HG03521 (cell line): ENCODE measurements around the gene TOGARAM2.

Experiments used
- ATAC-seq: cut with Tn5 transposase; IDR thresholded peaks from one replicate; pipeline ENCODE4 v1.9.1; 2021; ENCODE audit warnings: mild to moderate bottlenecking, moderate library complexity; ENCODE audit not compliant: unreplicated experiment

Gene TOGARAM2

GRCh38 chr2:29017716-29018435 lies 36.8 kb downstream of the TOGARAM2 start:
- no peak for ATAC-seq

- ATAC-seq = no peak
These were observed 40.8 kb downstream of the TOGARAM2 start for GRCh38 chr2:29021886-29022285.

GRCh38 chr2:29022679-29023078 lies 41.6 kb downstream of the TOGARAM2 start:
- no peak for ATAC-seq

GRCh38 chr2:29023188-29023587 lies 42.1 kb downstream of the TOGARAM2 start:
- ATAC-seq = no peak

GRCh38 chr2:29024882-29025430 lies 43.9 kb downstream of the TOGARAM2 start:
- no peak for ATAC-seq

- no peak for ATAC-seq
These were observed 44.6 kb downstream of the TOGARAM2 start for GRCh38 chr2:29025711-29026110.

- no peak for ATAC-seq
These were observed 49.9 kb downstream of the TOGARAM2 start for GRCh38 chr2:29031046-29031445.

GRCh38 chr2:29032189-29032588 lies 51.1 kb downstream of the TOGARAM2 start:
- no peak for ATAC-seq

- no peak for ATAC-seq
These were observed 52.1 kb downstream of the TOGARAM2 start for GRCh38 chr2:29033172-29033571.

- ATAC-seq = no peak
These were observed 52.6 kb downstream of the TOGARAM2 start for GRCh38 chr2:29033656-29034055.

GRCh38 chr2:29035016-29035745 lies 54.1 kb downstream of the TOGARAM2 start:
- no peak for ATAC-seq

- no peak for ATAC-seq
These were observed 58.8 kb downstream of the TOGARAM2 start for GRCh38 chr2:29039718-29040480.

GRCh38 chr2:29040552-29040951 lies 59.5 kb downstream of the TOGARAM2 start:
- ATAC-seq = no peak

- ATAC-seq = no peak
These were observed 60.1 kb downstream of the TOGARAM2 start for GRCh38 chr2:29041161-29041660.

- no peak for ATAC-seq
These were observed 61.5 kb downstream of the TOGARAM2 start for GRCh38 chr2:29042561-29043075.

- ATAC-seq = no peak
These were observed 63.4 kb downstream of the TOGARAM2 start for GRCh38 chr2:29044459-29044858.

GRCh38 chr2:29046321-29046720 lies 65.2 kb downstream of the TOGARAM2 start:
- ATAC-seq = no peak

- no peak for ATAC-seq
These were observed 66.2 kb downstream of the TOGARAM2 start for GRCh38 chr2:29047083-29047845.

GRCh38 chr2:29050591-29050990 lies 69.5 kb downstream of the TOGARAM2 start:
- ATAC-seq = no peak

- no peak for ATAC-seq
These were observed 70.6 kb downstream of the TOGARAM2 start for GRCh38 chr2:29051730-29052129.
